Panc1 (cell line): Measurements from ENCODE around the gene NT5C. TPM values are rescaled to one million over a fixed set of nuclear protein-coding genes. Genes with fewer than 3 reads are reported as not detected.

Source experiments
- ATAC-seq: fragments of 200-7000 bp; cut with Tn5 transposase; 2 replicates; pipeline ENCODE4 v1.9.1; 2020; ENCODE audit warnings: mild to moderate bottlenecking, moderate library complexity
- BruUV-seq: library from RNA; stranded (reverse); fragments of 400-500 nt; replicated peaks from 2 replicates; lab custom pipeline; 2021; lab: Mats Ljungman, UMichigan
- CTCF ChIA-PET: fragments of 300-600 bp; sonication (Branson Sonifier 250); formaldehyde crosslinking; loops from one replicate; lab custom pipeline; 2022; ENCODE audit warnings: antibody characterized with exemption; lab: Charles Lee
- POLR2A ChIA-PET: fragments of 300-600 bp; sonication (Branson Sonifier 250); formaldehyde crosslinking; loops from one replicate; lab custom pipeline; 2022; ENCODE audit warnings: antibody characterized with exemption; lab: Charles Lee
- DNase-seq: peaks from one replicate; pipeline ENCODE4 v3.0.0-alpha.2; 2010; ENCODE audit warnings: low read depth, low spot score
- H3K27ac ChIP-seq: 2 replicates; pipeline ENCODE4 v1.5.1; 2011; ENCODE audit warnings: mild to moderate bottlenecking, low read length, inconsistent platforms
- H3K27me3 ChIP-seq: fragments of 200-500 bp; sonication (Bioruptor generic); 2 replicates; pipeline ENCODE4 v1.6.0; 2014; ENCODE audit warnings: low read length, inconsistent platforms; ENCODE audit not compliant: control insufficient read depth, insufficient read depth
- H3K36me3 ChIP-seq: fragments of 200-500 bp; sonication (Bioruptor generic); 2 replicates; pipeline ENCODE4 v1.5.1; 2014; ENCODE audit warnings: inconsistent platforms, mild to moderate bottlenecking, low read length, moderate library complexity; ENCODE audit not compliant: control insufficient read depth, insufficient read depth
- H3K4me1 ChIP-seq: 2 replicates; pipeline ENCODE4 v1.5.1; 2011; ENCODE audit warnings: inconsistent platforms, mild to moderate bottlenecking, low read length, moderate library complexity; ENCODE audit not compliant: control insufficient read depth, insufficient read depth
- H3K4me3 ChIP-seq, 2 experiments: 2 replicates each; pipeline ENCODE4 v1.5.1; 2011 to 2012; ENCODE audit warnings: low read depth in 2 of 2, low read length in 2 of 2, mild to moderate bottlenecking in 2 of 2, inconsistent platforms in 1 of 2, moderate library complexity in 1 of 2
- H3K9me3 ChIP-seq: fragments of 200-500 bp; sonication (Bioruptor generic); 2 replicates; pipeline ENCODE4 v1.5.1; 2014; ENCODE audit warnings: low read depth, mild to moderate bottlenecking, inconsistent platforms, low read length, moderate library complexity; ENCODE audit not compliant: control insufficient read depth, insufficient read depth
- POLR2AphosphoS5 ChIP-seq: IDR thresholded peaks from 2 replicates; pipeline ENCODE4 v1.6.1; 2012; ENCODE audit warnings: mild to moderate bottlenecking, low read depth, low read length, moderate library complexity
- SIN3A ChIP-seq: IDR thresholded peaks from 2 replicates; pipeline ENCODE4 v1.6.1; 2012; ENCODE audit warnings: low read depth, mild to moderate bottlenecking, low read length, moderate library complexity, borderline replicate concordance; ENCODE audit not compliant: insufficient read depth
- TCF7L2 ChIP-seq: IDR thresholded peaks from 2 replicates; pipeline ENCODE4 v1.6.1; 2011; ENCODE audit warnings: mild to moderate bottlenecking, low read depth, low read length, inconsistent platforms
- in situ Hi-C: cut with HindIII; loops from 2 replicates; pipeline ENCODE4 v1.10.0; 2016; ENCODE audit warnings: low sequenced_read_pairs, low pct_unique_long_range_greater_than_20kb
- intact Hi-C: fragments of 100-400 bp; cut with micrococcal nuclease; formaldehyde crosslinking; loops from one replicate; pipeline ENCODE4 v1.10.0; 2022; ENCODE audit not compliant: unreplicated experiment
- total RNA-seq: library from RNA; stranded (reverse); gene quantifications from one replicate; pipeline ENCODE4 v1.2.1, GENCODE V29; 2021; ENCODE audit not compliant: unreplicated experiment
- TF ChIP-seq, protein P1 (sequence below): fragments of 450-650 bp; IDR thresholded peaks from 2 replicates; pipeline ENCODE4 v1.5.1; 2017; ENCODE audit warnings: mild to moderate bottlenecking
- TF ChIP-seq, protein P2 (sequence below), 2 experiments: IDR thresholded peaks; 2 replicates each; pipeline ENCODE4 v1.6.1; 2011 to 2012; ENCODE audit warnings: low read depth in 2 of 2, control low read depth in 1 of 2, low read length in 1 of 2, mild to moderate bottlenecking in 1 of 2, moderate library complexity in 1 of 2; ENCODE audit not compliant: insufficient read depth in 1 of 2

Gene NT5C
- total RNA-seq, 1 experiment from 2014 or later, result 63.4 TPM

DNA sequence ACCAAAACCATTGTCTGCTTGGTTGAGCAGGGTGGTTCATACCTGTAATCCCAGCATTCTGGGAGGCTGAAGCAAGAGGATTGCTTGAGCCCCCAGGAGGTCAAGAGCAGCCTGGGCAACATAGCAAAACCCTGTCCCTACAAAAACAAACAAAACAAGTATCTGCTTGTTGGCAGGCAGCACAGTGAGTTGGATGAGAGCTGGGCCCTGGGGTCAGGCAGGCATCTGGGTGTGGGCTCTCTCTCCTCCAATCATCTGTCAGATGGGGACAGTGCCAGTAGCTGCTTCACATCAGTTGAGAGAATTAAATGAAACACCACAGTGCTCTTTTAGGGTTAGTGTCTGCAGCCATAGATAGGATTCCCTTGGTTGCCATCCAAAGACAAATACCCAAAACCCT lies 16.0 kb downstream of the NT5C start:
- DNase-seq (no peak), ATAC-seq (no peak)
- ChIA-PET POLR2A (interaction anchor here (0.6 kb wide), 1 partner anchor 106 kb away, joined by 11 read pairs; no protein-coding TSS in a partner anchor), CTCF (interaction anchor here (0.9 to 2.2 kb wide), 2 partner anchors 56 to 110 kb away, joined by 4 to 21 read pairs; no protein-coding TSS in a partner anchor)
- no peaks in the 10 kb centered on the region for H3K27me3 ChIP-seq
- no peaks in the 10 kb centered on the region for H3K36me3 ChIP-seq
- H3K4me3 ChIP-seq, result no peak overlapping the region
- in situ Hi-C loops, result no loop called here
- no peak overlapping the region for H3K27ac ChIP-seq
- intact Hi-C loops, result no loop called here
- H3K4me1 ChIP-seq, result peaks cover 19% of the 10 kb centered on the region
- no peaks in the 10 kb centered on the region for H3K9me3 ChIP-seq
- BruUV-seq, result no TSS peak
- TF ChIP-seq, protein P1, sequence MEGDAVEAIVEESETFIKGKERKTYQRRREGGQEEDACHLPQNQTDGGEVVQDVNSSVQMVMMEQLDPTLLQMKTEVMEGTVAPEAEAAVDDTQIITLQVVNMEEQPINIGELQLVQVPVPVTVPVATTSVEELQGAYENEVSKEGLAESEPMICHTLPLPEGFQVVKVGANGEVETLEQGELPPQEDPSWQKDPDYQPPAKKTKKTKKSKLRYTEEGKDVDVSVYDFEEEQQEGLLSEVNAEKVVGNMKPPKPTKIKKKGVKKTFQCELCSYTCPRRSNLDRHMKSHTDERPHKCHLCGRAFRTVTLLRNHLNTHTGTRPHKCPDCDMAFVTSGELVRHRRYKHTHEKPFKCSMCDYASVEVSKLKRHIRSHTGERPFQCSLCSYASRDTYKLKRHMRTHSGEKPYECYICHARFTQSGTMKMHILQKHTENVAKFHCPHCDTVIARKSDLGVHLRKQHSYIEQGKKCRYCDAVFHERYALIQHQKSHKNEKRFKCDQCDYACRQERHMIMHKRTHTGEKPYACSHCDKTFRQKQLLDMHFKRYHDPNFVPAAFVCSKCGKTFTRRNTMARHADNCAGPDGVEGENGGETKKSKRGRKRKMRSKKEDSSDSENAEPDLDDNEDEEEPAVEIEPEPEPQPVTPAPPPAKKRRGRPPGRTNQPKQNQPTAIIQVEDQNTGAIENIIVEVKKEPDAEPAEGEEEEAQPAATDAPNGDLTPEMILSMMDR, result no peak
- TF ChIP-seq SIN3A, result no peak
- TF ChIP-seq, protein P2, sequence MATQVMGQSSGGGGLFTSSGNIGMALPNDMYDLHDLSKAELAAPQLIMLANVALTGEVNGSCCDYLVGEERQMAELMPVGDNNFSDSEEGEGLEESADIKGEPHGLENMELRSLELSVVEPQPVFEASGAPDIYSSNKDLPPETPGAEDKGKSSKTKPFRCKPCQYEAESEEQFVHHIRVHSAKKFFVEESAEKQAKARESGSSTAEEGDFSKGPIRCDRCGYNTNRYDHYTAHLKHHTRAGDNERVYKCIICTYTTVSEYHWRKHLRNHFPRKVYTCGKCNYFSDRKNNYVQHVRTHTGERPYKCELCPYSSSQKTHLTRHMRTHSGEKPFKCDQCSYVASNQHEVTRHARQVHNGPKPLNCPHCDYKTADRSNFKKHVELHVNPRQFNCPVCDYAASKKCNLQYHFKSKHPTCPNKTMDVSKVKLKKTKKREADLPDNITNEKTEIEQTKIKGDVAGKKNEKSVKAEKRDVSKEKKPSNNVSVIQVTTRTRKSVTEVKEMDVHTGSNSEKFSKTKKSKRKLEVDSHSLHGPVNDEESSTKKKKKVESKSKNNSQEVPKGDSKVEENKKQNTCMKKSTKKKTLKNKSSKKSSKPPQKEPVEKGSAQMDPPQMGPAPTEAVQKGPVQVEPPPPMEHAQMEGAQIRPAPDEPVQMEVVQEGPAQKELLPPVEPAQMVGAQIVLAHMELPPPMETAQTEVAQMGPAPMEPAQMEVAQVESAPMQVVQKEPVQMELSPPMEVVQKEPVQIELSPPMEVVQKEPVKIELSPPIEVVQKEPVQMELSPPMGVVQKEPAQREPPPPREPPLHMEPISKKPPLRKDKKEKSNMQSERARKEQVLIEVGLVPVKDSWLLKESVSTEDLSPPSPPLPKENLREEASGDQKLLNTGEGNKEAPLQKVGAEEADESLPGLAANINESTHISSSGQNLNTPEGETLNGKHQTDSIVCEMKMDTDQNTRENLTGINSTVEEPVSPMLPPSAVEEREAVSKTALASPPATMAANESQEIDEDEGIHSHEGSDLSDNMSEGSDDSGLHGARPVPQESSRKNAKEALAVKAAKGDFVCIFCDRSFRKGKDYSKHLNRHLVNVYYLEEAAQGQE (IDR thresholded peaks at IDR 0.05; ENCODE audit: insufficient read depth in 1 of 2, low read depth in 2 of 2, low read length in 1 of 2), result no peak
- no peak for TF ChIP-seq TCF7L2
- TF ChIP-seq POLR2AphosphoS5, result no peak

DNA sequence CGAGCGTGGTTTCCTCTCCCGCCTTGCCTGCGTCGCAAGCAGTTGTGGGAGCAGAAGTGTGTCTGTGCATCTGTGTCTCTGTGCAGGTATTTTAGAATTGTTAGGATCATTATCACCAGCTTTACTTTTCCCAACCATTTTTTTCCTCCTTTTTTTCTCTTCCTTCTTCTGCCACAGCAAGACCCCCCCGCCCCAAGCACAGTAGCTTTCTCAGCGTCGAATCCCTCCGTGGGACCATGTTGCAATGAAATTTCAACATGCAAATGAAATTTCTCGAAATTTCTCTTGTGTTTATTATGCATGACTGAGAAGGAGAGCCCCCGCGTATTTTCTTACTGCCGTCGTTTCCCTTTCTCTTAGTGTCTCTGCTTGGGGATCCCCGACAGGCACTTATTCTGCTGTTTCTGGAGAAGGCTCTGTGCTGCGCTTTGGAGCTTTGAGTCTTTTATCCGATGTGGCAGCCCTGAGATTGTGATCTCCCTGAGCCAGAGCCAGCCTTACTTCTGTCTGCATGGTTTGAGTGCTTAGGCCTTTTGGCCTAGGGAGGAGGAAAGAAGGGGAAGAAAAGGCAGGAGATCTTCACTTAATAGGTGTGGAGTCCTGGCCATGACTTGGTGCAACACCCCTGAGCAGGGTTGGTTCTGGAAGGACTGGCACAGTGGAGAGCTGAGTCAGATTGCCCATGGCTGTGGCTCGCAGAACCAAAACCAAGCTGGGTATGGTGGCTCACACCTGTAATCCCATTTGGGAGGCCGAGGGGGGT lies 16.8 kb downstream of the NT5C start:
- in situ Hi-C loops, result no loop called here
- H3K27ac ChIP-seq, result peak overlapping the region; percentile 60
- H3K36me3 ChIP-seq, result peaks cover 6% of the 10 kb centered on the region; the same call in 1 of the 2 replicates
- H3K4me3 ChIP-seq, result peak overlapping the region; percentile 7 to 31; a peak in 3 of 4 replicates
- CTCF ChIA-PET, result interaction anchor here (0.7 to 2.2 kb wide), 25 partner anchors 8 to 526 kb away, joined by 3 to 21 read pairs (median 5); partner anchors contain the start of genes NT5C, NUP85 and SLC16A5
- no peaks in the 10 kb centered on the region for H3K9me3 ChIP-seq
- no TSS peak for BruUV-seq
- TF ChIP-seq, protein P1, result no peak
- TF ChIP-seq, protein P2 (IDR thresholded peaks at IDR 0.05; ENCODE audit: insufficient read depth in 1 of 2, low read depth in 2 of 2, low read length in 1 of 2), result no peak
- TF ChIP-seq POLR2AphosphoS5 (no peak), SIN3A (no peak), TCF7L2 (no peak)
- H3K4me1 ChIP-seq, result peaks cover 19% of the 10 kb centered on the region
- H3K27me3 ChIP-seq, result no peaks in the 10 kb centered on the region
- DNase-seq, result no peak
- POLR2A ChIA-PET, result interaction anchor here (0.5 kb wide), 1 partner anchor 185 kb away, joined by 6 read pairs; no protein-coding TSS in a partner anchor
- intact Hi-C loops, result no loop called here
- no peak for ATAC-seq
